SK-MEL-5 (cell line): ENCODE data around the gene HEXD. TPM values are rescaled to one million over a fixed set of nuclear protein-coding genes. Genes with fewer than 3 reads are reported as not detected.
A peak's percentile ranks its signal among the peaks of the same experiment; 100 is the strongest.
"Not testable (repeated sequence)": the region's sequence is repeated elsewhere in the genome, so short reads cannot be mapped to it uniquely, and the experiment has no call there.

ENCODE experiments used
- DNase-seq: peaks from one replicate; pipeline ENCODE4 v3.0.0-alpha.2; 2016; ENCODE audit warnings: low read depth, low spot score
- in situ Hi-C: cut with HindIII; loops from 2 replicates; pipeline ENCODE4 v1.10.0; 2016; ENCODE audit warnings: low sequenced_read_pairs, high pct_unique_total_duplicates, low pct_unique_long_range_greater_than_20kb
- total RNA-seq: library from RNA; depleted of rRNA; stranded (reverse); fragments of >200 nt; shearing (Covaris generic); gene quantifications from 2 replicates; pipeline ENCODE4 v1.2.3, GENCODE V29; 2014

Gene HEXD
- total RNA-seq, 1 experiment from 2014 or later = 4.4 TPM

DNA sequence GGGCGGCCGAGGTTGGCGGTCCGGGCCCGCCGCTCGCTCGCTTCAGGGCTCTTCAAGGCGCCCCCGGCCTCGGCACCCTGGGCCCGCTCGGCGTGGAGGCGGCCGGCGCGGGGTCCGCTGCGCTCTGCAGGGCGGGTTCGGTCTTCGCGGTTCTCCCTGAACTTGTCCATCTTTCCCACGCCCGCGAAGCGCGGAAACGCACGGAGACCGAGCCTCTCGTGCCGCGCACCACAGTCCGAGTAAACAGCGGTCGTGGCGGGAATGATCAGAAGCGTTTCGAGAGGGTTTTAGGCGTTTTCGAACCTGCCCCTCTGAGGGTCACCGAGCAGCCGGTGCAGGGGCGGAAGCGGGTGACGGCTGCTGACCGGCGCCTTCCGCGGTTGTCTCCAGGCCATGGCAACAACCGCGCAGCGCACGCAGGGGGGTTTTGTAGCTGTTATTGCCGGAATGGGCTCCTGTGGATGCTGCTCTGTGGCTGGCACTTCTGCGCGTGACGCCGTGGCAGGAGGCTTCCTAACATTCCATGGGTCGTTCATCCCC is 40.8 kb downstream of the HEXD start:
- in situ Hi-C loops = no loop called here
- DNase-seq = no peak

GRCh38 chr17:82459936-82460335 is 41.8 kb downstream of the HEXD start:
- in situ Hi-C loops, DNase-seq: not testable (repeated sequence)

DNA sequence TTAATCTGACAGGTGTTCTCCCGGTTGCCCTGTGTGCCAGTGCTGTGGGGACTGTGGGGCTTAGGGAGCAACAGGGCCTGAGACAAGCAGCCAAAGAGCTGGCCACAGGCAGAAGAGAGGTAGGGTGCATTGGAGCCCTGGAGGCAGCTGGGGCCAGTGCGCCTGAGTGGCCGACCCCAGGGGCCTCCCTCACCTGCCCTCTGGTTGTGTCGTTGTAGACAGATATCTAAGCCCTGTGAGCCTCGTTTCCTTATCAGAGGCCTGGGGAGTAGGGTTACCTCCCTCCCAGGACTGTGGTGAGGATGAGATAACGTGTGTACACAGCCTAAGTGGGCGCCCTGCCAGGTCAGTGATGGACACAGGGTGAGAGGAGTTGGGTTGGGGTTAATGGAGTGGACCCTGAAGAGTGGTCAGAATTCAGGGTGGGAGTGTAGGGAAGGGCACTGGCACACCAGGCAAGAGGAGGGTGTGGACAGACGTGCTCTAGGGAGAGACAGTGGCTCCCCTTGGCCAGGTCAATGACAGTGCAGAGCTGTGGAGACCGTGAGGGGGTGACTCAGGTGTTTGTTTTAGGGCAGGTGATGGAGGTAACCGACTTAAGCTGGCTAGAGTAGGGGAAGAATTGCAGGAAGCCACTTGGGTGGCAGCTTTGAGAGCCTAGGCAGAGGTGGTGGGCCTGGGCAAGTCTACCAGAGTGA is 43.8 kb downstream of the HEXD start:
- in situ Hi-C loops = no loop called here
- DNase-seq = no peak

GRCh38 chr17:82463391-82463790 is 45.2 kb downstream of the HEXD start:
- in situ Hi-C loops = no loop called here
- no peak for DNase-seq

DNA sequence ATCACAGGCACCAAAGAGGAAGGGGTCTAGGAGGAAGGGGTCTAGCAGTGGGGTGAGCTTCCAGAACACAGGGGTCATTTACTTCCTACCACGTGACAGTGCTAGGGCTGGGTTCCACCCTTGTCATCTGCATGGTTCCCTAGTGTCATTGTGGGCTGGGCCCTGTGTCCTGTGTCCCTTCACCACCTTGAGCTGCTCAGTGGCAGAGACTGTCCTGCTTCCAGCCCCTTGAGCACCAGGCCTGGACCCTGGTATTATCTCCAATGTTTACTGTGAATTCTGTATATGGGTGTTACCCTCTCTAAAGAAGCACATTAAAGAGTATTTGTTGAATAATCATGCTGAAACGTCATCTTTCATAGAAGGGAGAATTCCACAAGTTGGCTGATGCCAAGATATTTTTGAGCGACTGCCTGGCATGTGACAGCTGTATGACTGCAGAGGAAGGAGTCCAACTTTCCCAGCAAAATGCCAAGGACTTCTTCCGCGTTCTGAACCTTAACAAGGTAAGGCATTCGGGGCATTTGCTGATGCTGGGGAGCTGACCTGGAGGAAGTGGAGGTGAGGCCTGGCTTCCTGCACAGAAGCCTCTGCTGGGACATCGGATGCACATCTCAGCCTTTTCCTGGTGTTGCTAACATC is 45.9 kb downstream of the HEXD start:
- in situ Hi-C loops = no loop called here

DNA sequence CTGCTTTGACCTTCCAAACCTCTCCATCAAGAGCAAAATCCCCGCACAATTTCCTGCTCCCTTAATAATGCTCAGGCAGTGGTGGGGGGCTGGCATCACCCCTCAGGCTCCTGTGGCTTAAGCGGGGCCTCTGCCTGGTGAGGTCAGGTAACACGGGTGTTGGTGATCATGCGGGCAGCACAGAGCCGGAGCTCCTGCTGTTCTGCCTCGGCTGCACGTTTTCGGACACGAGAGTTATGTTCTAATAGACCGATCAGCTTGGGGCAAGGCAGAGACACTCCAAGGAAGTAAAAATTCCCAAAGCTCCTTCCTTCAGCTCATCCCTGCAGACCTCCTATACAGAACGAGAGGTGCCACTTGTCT is 46.4 kb downstream of the HEXD start:
- in situ Hi-C loops = no loop called here
- no peak for DNase-seq

More for the DNA sequence above, 45.9 kb downstream of the HEXD start:
- no peak for DNase-seq

DNA sequence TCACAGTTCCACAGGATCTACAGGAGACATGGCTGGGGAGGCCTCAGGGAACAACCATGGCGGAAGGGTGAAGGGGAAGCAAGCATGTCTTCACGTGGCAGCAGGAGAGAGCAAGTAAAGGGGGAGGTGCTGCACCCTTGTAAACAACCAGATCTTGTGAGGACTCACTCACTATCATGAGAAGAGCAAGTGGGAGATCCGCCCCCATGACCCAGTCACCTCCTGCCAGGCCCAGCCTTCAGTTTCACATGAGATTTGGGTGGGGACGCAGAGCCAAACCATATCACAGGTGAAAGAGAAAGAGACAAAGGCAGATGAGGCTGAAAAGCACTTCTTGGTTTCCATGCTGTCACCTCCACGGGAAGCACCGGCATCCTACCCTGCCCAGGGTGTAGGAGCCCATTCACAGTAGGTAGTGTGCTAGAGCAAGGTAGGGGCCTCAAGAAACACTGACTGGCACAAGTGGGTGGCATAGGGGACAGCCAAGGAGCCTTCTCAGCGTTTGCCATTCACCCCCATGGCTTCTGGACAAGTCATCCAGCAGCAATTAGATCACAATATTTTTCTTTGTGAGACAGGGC is 47.0 kb downstream of the HEXD start:
- in situ Hi-C loops = no loop called here
- DNase-seq = peak; percentile 21

DNA sequence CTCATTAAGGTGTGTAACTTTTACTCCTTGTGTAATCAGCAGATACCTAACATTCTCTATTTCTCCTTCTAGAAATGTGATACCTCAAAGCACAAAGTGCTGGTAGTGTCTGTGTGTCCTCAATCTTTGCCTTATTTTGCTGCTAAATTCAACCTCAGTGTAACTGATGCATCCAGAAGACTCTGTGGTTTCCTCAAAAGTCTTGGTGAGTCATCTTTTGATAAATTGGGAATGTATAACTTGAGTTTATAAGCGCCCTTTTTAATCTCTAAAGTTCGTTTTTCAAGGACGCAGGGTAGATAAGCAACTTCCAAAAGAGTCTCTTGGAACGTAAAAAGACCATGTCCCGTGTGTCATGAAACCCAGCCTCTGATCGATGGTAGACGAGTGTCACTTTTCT is 50.5 kb downstream of the HEXD start:
- DNase-seq = no peak
- in situ Hi-C loops = no loop called here

DNA sequence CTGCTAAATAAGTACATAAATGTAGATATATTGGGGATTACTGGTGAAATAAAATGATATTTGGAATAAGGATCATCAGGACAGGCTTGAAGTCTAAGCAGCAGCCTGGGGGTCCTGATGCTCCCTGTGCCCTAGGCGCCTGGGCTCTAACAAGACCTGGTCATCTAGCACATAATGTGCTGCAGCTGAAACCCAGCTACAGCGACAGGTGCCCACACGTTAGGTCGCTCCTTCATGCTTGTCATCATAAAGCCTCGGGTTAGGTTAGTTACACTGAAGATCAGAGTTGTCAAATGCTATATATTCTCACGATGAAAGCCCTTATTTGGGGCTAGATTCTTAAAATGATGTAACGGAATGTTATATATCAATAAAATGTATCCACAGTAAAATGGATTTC is 51.9 kb downstream of the HEXD start:
- no peak for DNase-seq
- in situ Hi-C loops = no loop called here

GRCh38 chr17:82474223-82475010 is 56.3 kb downstream of the HEXD start:
- no peak for DNase-seq
- in situ Hi-C loops = no loop called here

- no peak for DNase-seq
- in situ Hi-C loops = no loop called here
These were observed 57.3 kb downstream of the HEXD start for GRCh38 chr17:82475458-82475857.

DNA sequence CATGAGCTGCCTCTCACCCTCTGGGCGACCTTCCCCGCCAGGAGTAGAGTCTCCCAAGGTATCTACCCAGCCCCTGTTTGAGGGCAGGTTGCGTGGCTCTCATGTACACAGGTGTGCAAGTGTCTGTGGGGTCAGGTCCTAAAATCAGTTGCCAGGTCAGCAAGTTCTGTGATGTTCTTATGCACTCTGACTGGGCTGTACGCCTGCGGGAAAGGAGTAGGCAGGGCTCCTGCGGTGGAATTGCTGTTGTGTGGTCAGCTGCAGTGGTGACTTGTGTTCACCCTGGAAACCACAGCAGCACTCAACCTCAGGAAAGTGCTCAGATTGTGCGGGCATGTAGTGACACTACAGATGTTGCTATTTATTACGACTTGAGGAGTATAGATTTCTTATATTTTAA is 59.8 kb downstream of the HEXD start:
- in situ Hi-C loops = no loop called here
- no peak for DNase-seq

- DNase-seq = no peak
- in situ Hi-C loops = no loop called here
These were observed 61.5 kb downstream of the HEXD start for GRCh38 chr17:82479602-82480001.

DNA sequence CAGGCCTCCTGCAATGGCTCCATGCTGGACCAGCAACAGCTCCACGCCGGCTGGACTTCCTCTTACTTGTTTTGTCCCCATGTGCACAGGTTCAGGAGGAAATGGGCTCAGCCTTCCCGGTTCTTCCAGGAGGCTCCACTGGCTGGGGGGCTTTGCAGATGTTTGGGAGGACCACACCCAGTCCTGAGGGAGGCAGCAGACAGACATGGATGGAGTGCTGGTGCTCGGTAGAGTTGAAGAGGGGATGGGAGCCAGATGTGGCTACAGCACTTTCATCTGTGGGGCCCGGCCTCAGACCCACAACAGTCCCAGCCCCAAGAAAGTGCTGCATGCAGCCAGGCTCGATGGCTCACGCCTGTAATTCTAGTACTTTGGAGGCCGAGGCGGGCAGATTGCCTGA is 62.2 kb downstream of the HEXD start:
- no peak for DNase-seq
- in situ Hi-C loops = no loop called here

- in situ Hi-C loops = no loop called here
- DNase-seq = no peak
These were observed 65.1 kb downstream of the HEXD start for GRCh38 chr17:82483204-82483660.

GRCh38 chr17:82483836-82484235 is 65.7 kb downstream of the HEXD start:
- DNase-seq = no peak
- in situ Hi-C loops = no loop called here

GRCh38 chr17:82486231-82487094 is 68.3 kb downstream of the HEXD start:
- in situ Hi-C loops = no loop called here
- no peak for DNase-seq
